SU-DHL-6 (cell line): Measurements from ENCODE around the gene RFK.

Experiments used
- H2AFZ ChIP-seq: fragments of 200-600 bp; sonication (generic); 2 replicates; pipeline ENCODE4 v1.6.1; 2014; ENCODE audit warnings: low read depth, mild to moderate bottlenecking, moderate library complexity, mixed read lengths, antibody characterized with exemption, low read length; ENCODE audit not compliant: severe bottlenecking
- H3F3A ChIP-seq: fragments of 200-600 bp; shearing (Covaris generic); 2 replicates; pipeline ENCODE4 v1.6.0; 2016; ENCODE audit warnings: antibody characterized with exemption, mild to moderate bottlenecking; ENCODE audit not compliant: insufficient read depth
- H3K27ac ChIP-seq: fragments of 200-600 bp; sonication (generic); 2 replicates; pipeline ENCODE4 v1.5.1; 2016; ENCODE audit warnings: low read depth, mild to moderate bottlenecking, low read length, moderate library complexity, mixed read lengths
- H3K27me3 ChIP-seq: fragments of 200-600 bp; sonication (generic), shearing (Covaris generic); 2 replicates; pipeline ENCODE4 v1.6.0; 2014; ENCODE audit warnings: mild to moderate bottlenecking, low read length
- H3K36me3 ChIP-seq: fragments of 200-600 bp; sonication (generic); 2 replicates; pipeline ENCODE4 v1.6.1; 2014; ENCODE audit warnings: mild to moderate bottlenecking, low read length, mixed read lengths
- H3K4me2 ChIP-seq: fragments of 300-600, 200-600 bp; shearing (Covaris generic), sonication (generic); 2 replicates; pipeline ENCODE4 v1.6.0; 2014; ENCODE audit warnings: low read length, low read depth, mild to moderate bottlenecking; ENCODE audit not compliant: poor library complexity, severe bottlenecking
- H3K4me3 ChIP-seq: fragments of 200-600 bp; sonication (generic); 2 replicates; pipeline ENCODE4 v1.5.1; 2014; ENCODE audit warnings: antibody characterized with exemption, low read length, mild to moderate bottlenecking, mixed read lengths; ENCODE audit not compliant: insufficient read depth, poor library complexity, severe bottlenecking
- H3K79me2 ChIP-seq: fragments of 200-600 bp; sonication (generic); 2 replicates; pipeline ENCODE4 v1.6.1; 2014; ENCODE audit warnings: mild to moderate bottlenecking, low read length, moderate library complexity; ENCODE audit not compliant: insufficient read depth
- H3K9ac ChIP-seq: fragments of 200-600 bp; sonication (generic); 2 replicates; pipeline ENCODE4 v1.7.0; 2014; ENCODE audit warnings: mild to moderate bottlenecking, low read length
- H3K9me2 ChIP-seq: fragments of 200-600 bp; sonication (generic); replicated peaks from 2 replicates; pipeline ENCODE4 v1.6.1; 2014; ENCODE audit warnings: low read length; ENCODE audit not compliant: insufficient read depth
- H3K9me3 ChIP-seq: fragments of 200-600 bp; sonication (generic); 2 replicates; pipeline ENCODE4 v1.6.1; 2014; ENCODE audit warnings: low read length, mixed read lengths; ENCODE audit not compliant: insufficient read depth
- H4K20me1 ChIP-seq: fragments of 200-600 bp; sonication (generic); 2 replicates; pipeline ENCODE4 v1.6.1; 2014; ENCODE audit warnings: low read depth, mild to moderate bottlenecking, antibody characterized with exemption, low read length, moderate library complexity, mixed read lengths
- CTCF ChIP-seq: fragments of 200-600 bp; sonication (generic); IDR thresholded peaks from one replicate; pipeline ENCODE4 v1.5.1; 2017; ENCODE audit warnings: antibody characterized with exemption, mild to moderate bottlenecking, low read length, moderate library complexity; ENCODE audit not compliant: insufficient read depth, poor library complexity, severe bottlenecking
- EZH2phosphoT487 ChIP-seq: fragments of 200-600 bp; sonication (generic), shearing (Covaris generic); conservative IDR thresholded peaks from 2 replicates; pipeline ENCODE4 v1.6.1; 2018; ENCODE audit warnings: mild to moderate bottlenecking, antibody characterized with exemption, low read length, moderate library complexity, mixed read lengths

RFK gene

GRCh38 chr9:76419782-76420380 lies 25.7 kb upstream of the RFK start:
- Histone ChIP-seq H3K36me3 (no peaks in the 10 kb centered on the region), H3K9me2 (no peaks in the 10 kb centered on the region), H3K79me2 (no peaks in the 10 kb centered on the region), H3K27ac (no peak overlapping the region), H4K20me1 (no peaks in the 10 kb centered on the region), H3K4me2 (no peak overlapping the region), H2AFZ (no peak overlapping the region), H3K4me3 (no peak overlapping the region), H3K27me3 (no peaks in the 10 kb centered on the region), H3K9me3 (no peaks in the 10 kb centered on the region), H3F3A (no peaks in the 10 kb centered on the region), H3K9ac (no peak overlapping the region)
- peak; percentile 58 for TF ChIP-seq CTCF
- TF ChIP-seq EZH2phosphoT487: no peak

- Histone ChIP-seq H3F3A (no peaks in the 10 kb centered on the region), H3K9ac (no peak overlapping the region), H3K27ac (no peak overlapping the region), H3K79me2 (no peaks in the 10 kb centered on the region), H3K4me2 (no peak overlapping the region), H3K27me3 (no peaks in the 10 kb centered on the region), H3K36me3 (no peaks in the 10 kb centered on the region), H3K4me3 (no peak overlapping the region), H4K20me1 (no peaks in the 10 kb centered on the region), H2AFZ (no peak overlapping the region), H3K9me2 (no peaks in the 10 kb centered on the region), H3K9me3 (no peaks in the 10 kb centered on the region)
- TF ChIP-seq EZH2phosphoT487 (no peak), CTCF (no peak)
Measured at GRCh38 chr9:76417394-76417793, 23.2 kb upstream of the RFK start.

- H3K27me3 ChIP-seq: no peaks in the 10 kb centered on the region
- no peaks in the 10 kb centered on the region for H3K79me2 ChIP-seq
- H3K9ac ChIP-seq: no peak overlapping the region
- H4K20me1 ChIP-seq: no peaks in the 10 kb centered on the region
- no peak overlapping the region for H3K27ac ChIP-seq
- TF ChIP-seq EZH2phosphoT487: no peak
- TF ChIP-seq CTCF: no peak
- no peaks in the 10 kb centered on the region for H3K36me3 ChIP-seq
- no peaks in the 10 kb centered on the region for H3K9me2 ChIP-seq
- no peaks in the 10 kb centered on the region for H3K9me3 ChIP-seq
- no peak overlapping the region for H3K4me2 ChIP-seq
- H3F3A ChIP-seq: no peaks in the 10 kb centered on the region
- H2AFZ ChIP-seq: no peak overlapping the region
- no peak overlapping the region for H3K4me3 ChIP-seq
Measured at GRCh38 chr9:76415731-76416130, 21.5 kb upstream of the RFK start.
